HG02981 (cell line): ENCODE results near the gene CENPC.

Source experiments
- ATAC-seq: cut with Tn5 transposase; IDR thresholded peaks from one replicate; pipeline ENCODE4 v1.9.1; 2021; ENCODE audit warnings: mild to moderate bottlenecking, moderate library complexity; ENCODE audit not compliant: unreplicated experiment

Gene CENPC, protein sequence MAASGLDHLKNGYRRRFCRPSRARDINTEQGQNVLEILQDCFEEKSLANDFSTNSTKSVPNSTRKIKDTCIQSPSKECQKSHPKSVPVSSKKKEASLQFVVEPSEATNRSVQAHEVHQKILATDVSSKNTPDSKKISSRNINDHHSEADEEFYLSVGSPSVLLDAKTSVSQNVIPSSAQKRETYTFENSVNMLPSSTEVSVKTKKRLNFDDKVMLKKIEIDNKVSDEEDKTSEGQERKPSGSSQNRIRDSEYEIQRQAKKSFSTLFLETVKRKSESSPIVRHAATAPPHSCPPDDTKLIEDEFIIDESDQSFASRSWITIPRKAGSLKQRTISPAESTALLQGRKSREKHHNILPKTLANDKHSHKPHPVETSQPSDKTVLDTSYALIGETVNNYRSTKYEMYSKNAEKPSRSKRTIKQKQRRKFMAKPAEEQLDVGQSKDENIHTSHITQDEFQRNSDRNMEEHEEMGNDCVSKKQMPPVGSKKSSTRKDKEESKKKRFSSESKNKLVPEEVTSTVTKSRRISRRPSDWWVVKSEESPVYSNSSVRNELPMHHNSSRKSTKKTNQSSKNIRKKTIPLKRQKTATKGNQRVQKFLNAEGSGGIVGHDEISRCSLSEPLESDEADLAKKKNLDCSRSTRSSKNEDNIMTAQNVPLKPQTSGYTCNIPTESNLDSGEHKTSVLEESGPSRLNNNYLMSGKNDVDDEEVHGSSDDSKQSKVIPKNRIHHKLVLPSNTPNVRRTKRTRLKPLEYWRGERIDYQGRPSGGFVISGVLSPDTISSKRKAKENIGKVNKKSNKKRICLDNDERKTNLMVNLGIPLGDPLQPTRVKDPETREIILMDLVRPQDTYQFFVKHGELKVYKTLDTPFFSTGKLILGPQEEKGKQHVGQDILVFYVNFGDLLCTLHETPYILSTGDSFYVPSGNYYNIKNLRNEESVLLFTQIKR

DNA sequence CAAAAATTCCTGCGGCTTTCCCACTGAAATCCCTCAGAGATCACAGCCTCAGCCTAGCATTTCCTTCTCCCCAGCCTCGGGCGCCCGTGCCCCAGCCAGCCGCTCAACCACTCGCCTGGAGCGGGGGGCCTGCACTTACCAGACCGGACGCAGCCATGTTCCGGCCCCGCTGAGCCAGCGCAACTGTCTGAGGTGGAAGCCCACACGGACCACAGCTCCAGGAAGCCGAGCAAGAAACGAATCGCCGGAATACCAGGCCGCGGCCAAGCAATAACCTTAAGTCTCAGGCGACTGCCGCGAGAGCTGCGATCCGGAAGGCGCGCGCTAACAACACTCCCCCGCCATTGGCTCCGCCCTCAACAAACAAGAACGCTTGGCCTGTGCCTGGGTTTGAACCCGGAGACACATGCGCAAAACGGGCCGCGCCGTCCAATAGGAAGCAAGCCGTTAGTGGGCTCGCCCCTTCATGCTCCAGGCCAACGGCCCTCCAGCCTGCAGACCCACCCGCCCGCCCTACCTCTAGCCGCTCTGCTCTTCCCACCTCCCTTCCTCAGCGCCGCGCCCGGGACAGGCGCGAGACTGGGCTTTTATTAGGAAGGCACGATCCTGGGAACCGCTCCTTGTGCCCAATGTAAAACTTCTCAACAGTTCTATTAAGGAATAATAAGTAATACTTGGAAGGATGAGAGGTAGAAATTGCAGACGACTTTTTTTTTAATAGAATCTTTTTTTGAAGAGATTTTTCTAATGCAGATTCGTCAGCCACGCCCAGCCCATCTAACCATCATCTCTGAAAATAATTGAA lies at the start of gene CENPC:
Gene CENPC (minus strand): TSS at position 305 of the 805 bp plus-strand sequence. CDS start 148 bp downstream, at position 157.
- peak; percentile 94 for ATAC-seq

- no peak for ATAC-seq
Observed at GRCh38 chr4:67593741-67594175, 48.5 kb upstream of the CENPC start.

GRCh38 chr4:67587156-67587555 lies 41.9 kb upstream of the CENPC start:
- ATAC-seq: no peak

- ATAC-seq: no peak
Observed at GRCh38 chr4:67584496-67584895, 39.2 kb upstream of the CENPC start.

GRCh38 chr4:67581913-67582312 lies 36.6 kb upstream of the CENPC start:
- no peak for ATAC-seq

DNA sequence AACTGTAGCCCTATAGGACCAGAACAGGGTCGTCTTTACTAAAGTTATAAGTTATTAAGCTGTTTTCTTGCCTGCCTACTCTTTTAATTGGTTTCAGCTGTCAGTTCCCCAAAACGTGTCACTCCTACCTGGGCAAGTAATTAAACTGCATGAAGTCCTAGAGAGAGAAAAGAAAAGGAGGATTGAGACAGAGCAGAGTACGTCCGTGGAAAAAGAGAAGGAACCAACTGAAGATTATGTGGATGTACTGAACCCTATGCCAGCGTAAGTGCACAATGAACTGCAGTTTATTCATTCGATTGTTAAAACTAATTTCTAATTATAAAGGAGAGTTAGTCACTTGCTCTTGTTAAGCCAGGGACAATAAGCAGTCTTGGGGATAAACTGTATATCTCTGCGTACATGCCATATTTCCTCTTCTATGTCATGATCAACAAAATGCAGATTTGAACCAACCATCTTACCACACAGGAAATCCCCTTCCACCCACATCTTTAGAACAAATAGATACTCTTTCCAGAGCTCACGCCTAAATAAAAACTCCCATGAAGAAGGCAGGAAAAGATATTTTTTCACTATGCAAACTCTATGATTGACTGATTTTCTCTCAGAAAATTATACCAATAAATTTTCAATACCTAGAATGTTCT lies 36.0 kb upstream of the CENPC start:
- peak; percentile 48 for ATAC-seq

GRCh38 chr4:67580577-67580976 lies 35.3 kb upstream of the CENPC start:
- peak; percentile 44 for ATAC-seq

DNA sequence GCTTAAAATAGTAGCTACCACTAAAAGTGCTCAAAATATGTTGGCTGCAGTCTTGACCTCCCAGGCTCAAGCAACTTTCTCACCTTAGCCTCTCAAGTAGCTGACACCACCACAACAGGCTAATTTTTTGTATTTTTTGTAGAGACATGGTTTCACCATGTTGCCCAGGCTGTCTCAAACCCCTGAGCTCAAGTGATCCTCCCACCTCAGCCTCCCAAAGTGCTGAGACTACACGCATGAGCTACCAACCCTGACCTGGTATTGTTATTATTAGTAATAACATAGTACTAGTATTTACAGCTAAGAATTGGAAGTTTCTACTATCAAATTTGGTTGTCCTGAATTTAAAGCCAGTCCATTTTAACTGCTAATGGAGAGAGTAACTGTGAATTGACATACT lies 31.2 kb upstream of the CENPC start:
- ATAC-seq: peak; percentile 30

GRCh38 chr4:67576059-67576466 lies 30.8 kb upstream of the CENPC start:
- ATAC-seq: no peak

GRCh38 chr4:67575232-67576058 lies 30.1 kb upstream of the CENPC start:
- ATAC-seq: peak; percentile 95

DNA sequence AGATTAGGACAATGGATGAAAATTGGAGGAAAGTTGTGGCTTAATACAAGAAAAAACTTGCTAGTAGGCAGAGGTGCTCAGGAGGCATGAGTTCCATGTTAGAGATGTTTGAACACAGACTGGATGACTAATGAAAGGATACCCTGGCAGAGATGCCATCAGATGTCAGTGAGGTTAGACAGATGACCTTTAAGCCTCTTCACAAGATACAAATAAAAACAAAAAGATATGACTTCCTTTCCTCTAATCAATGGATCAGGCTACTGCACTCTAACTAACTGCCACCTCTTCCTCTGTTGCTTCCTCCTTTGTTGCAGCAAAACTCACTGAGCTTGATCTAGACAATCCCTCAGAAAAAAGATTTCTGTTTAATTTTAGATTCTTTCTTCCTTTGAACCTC lies 27.9 kb upstream of the CENPC start:
- ATAC-seq: no peak

DNA sequence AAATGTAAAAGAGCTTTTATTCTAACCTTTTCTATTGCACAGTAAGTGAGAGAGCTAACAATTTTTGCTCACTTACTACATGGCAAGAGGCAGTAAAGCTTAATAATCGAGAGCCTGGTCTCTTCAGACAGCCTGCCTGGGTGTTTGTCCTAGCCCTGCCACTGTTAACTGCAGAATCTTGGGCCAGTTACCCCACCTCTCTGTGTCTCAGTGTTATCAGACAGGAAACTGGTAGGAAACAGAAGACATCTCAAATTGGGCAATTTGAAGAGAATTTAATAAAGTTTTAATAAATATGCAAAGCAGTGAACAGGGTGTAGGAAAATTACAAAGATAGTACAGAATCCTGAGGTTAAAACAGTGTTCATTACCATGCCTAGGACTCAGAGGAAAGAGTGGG lies 26.7 kb upstream of the CENPC start:
- no peak for ATAC-seq

- ATAC-seq: no peak
Observed at GRCh38 chr4:67570537-67570936, 25.2 kb upstream of the CENPC start.

- no peak for ATAC-seq
Observed at GRCh38 chr4:67568820-67569219, 23.5 kb upstream of the CENPC start.

DNA sequence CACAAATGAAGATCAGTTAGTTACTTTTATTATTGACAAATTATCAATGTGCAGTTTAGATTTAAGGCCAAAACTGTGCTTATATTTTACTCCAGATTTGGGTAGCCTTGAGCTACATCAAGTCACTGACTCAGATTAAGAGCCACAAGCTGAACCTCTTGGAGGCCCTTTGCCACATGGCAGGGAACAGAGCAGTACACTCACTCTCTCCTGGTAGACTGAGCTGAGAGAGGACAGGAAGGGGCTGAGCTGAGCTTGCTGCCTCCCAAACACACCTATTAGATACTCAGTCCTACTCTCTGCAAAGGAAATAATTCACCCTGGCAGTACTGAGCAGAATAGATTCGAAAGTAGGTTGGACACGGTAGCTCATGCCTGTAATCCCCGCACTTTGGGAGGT lies 21.0 kb upstream of the CENPC start:
- no peak for ATAC-seq

GRCh38 chr4:67565284-67565683 lies 20.0 kb upstream of the CENPC start:
- ATAC-seq: no peak

DNA sequence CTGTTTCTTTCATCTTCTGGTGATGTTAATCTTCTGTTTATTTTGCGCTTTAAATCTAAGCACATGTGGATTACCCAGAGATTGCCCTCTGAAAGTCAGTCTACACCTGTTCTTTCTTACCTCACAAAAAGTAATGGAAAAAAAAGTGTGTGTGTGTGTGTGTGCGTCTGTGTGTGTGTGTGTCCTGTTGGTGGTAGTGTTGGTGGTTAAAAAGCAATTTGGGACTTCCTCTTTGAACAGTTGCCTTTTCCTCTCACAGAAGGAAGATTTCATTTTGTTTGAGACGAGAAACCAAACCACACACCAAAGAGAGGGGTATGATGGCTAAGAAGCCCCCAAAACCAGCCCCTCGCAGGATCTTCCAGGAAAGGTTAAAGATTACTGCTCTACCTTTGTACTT lies 13.2 kb upstream of the CENPC start, which contains the start of gene STAP1:
Gene STAP1 (plus strand): TSS at position 235 of the 400 bp plus-strand sequence. CDS start 83 bp downstream, at position 318.
- peak; percentile 54 for ATAC-seq

DNA sequence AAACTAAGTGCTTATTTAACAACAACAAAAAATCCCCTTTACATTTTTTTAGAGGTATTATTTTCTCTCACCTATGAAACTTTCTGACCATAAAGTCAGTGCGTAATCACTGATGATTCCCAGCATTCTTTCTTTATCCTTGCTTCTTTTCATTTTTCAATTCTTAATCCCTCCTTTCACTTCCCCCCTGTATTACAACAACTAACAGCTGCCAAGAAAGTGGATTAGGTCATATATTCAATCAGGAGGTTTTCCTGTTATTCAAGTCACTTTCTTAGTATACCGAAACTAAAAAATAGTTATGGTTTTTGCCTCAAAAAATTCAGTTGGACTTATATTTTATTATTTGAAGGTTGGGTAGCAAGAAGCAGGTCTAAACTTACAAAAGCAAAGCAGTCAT lies 11.1 kb upstream of the CENPC start:
- no peak for ATAC-seq

DNA sequence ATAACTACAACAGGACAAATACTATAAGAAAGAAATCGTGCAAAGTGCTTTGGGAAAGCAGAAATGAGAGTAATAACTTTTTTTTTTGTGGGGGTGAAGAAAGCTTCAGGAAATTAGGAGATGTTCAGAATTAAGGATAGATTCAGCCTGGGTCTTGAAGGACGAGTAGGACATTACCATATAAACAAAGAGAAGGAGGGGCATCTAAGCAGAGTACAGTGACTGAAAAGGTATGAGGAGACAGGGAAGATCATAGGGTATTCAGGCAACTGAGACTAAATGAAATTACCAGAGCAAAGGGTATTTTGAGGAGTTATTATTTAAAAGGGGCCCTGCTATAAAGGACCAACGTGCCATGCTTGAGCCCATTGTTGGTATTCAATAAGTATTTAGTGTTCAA lies 10.1 kb upstream of the CENPC start:
- no peak for ATAC-seq
